ENCODE measurements around the gene CHST9. TPM values are rescaled to one million over a fixed set of nuclear protein-coding genes. Genes with fewer than 3 reads are reported as not detected.

Gene CHST9
- total and polyA plus RNA-seq, 12 donors, result 0.22 to 11.8 (median 4.0) TPM

- H3K4me3 ChIP-seq, result no peak overlapping the region
- no peak for ATAC-seq
- WGBS, 2 donors, result 71 to 75% methylated on average over 2 of the region's 2 CpGs
- no peak for DNase-seq
- H3K27ac ChIP-seq, result no peak overlapping the region
- no peaks in the 10 kb centered on the region for H3K27me3 ChIP-seq
- intact Hi-C loops (cut with DNase I), result no loop called here
- no peaks in the 10 kb centered on the region for H3K36me3 ChIP-seq
- H3K4me1 ChIP-seq, result no peaks in the 10 kb centered on the region
- peaks cover 0 to 13% (median 0%) of the 10 kb centered on the region in 11 donors for H3K9me3 ChIP-seq
- TF ChIP-seq, protein P1, sequence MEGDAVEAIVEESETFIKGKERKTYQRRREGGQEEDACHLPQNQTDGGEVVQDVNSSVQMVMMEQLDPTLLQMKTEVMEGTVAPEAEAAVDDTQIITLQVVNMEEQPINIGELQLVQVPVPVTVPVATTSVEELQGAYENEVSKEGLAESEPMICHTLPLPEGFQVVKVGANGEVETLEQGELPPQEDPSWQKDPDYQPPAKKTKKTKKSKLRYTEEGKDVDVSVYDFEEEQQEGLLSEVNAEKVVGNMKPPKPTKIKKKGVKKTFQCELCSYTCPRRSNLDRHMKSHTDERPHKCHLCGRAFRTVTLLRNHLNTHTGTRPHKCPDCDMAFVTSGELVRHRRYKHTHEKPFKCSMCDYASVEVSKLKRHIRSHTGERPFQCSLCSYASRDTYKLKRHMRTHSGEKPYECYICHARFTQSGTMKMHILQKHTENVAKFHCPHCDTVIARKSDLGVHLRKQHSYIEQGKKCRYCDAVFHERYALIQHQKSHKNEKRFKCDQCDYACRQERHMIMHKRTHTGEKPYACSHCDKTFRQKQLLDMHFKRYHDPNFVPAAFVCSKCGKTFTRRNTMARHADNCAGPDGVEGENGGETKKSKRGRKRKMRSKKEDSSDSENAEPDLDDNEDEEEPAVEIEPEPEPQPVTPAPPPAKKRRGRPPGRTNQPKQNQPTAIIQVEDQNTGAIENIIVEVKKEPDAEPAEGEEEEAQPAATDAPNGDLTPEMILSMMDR (IDR thresholded peaks at IDR 0.05), result no peak
Observed at GRCh38 chr18:26992926-26993325, 192.2 kb downstream of the CHST9 start.

DNA sequence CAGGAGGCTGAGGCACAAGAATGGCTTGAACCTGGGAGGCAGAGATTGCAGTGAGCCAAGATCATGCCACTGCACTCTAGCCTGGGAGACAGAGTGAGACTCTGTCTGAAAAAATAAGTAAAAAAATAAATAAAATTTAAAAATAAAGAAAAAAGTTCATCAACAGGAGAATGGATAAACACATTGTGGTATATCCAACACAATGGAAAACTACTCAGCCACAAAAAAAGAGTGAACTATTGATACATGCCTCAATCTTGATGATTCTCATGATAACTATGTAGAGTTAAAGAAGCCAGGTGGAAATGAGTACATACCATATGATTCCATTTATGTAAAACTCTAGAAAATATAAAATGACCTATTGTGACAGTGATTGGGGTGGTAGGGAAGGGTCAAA is 195.3 kb downstream of the CHST9 start:
- DNase-seq (no peak), ATAC-seq (no peak)
- peaks cover 0 to 22% (median 0%) of the 10 kb centered on the region in 11 donors for H3K9me3 ChIP-seq
- intact Hi-C loops (cut with DNase I), result loop anchor here in 1 of 10 donors (5.0 kb wide), 1 partner anchor 53 kb away; no protein-coding TSS in a partner anchor
- TF ChIP-seq, protein P1 (IDR thresholded peaks at IDR 0.05), result no peak
- no peaks in the 10 kb centered on the region for H3K36me3 ChIP-seq
- no peaks in the 10 kb centered on the region for H3K27me3 ChIP-seq
- H3K4me1 ChIP-seq, result no peaks in the 10 kb centered on the region
- no peak overlapping the region for H3K4me3 ChIP-seq
- no peak overlapping the region for H3K27ac ChIP-seq

- 60% methylated on average over 6 of the region's 6 CpGs for WGBS, 2 donors
- intact Hi-C loops (cut with DNase I), result no loop called here
- ATAC-seq, result no peak
- TF ChIP-seq, protein P1 (IDR thresholded peaks at IDR 0.05), result no peak
- peaks cover 0 to 4% (median 0%) of the 10 kb centered on the region in 11 donors for H3K9me3 ChIP-seq
- DNase-seq, result no peak
- no peaks in the 10 kb centered on the region for H3K27me3 ChIP-seq
- no peak overlapping the region for H3K4me3 ChIP-seq
- H3K4me1 ChIP-seq, result no peaks in the 10 kb centered on the region
- H3K27ac ChIP-seq, result no peak overlapping the region
- H3K36me3 ChIP-seq, result no peaks in the 10 kb centered on the region
Observed at GRCh38 chr18:26981360-26982082, 203.6 kb downstream of the CHST9 start.

DNA sequence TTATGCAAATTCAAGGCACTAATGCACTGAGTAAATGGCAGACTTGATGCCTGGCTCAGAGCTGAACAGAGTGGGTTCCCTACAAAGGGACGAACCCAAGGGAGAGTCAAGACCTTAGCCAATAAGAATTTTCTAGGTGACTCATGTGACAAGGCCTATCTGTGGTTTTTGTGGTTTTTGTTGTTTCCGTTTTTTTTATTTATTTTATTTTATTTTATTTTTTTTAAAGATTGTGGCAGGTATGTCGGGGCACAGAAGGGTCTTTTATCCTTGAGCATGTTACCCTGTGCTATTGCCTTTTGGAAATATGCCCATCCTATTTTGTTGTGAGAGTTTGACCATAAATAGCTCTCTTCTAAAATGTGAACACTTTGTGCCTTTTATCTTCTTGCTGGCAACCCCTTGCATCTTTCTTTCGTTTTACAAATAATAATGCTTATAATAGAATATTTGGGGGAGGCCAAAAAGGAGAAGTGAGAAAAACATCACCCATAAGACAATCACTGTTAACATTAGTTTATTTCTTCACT is 206.2 kb downstream of the CHST9 start:
- Histone ChIP-seq H3K27me3 (no peaks in the 10 kb centered on the region), H3K27ac (no peak overlapping the region), H3K4me1 (no peaks in the 10 kb centered on the region), H3K4me3 (no peak overlapping the region), H3K9me3 (no peaks in the 10 kb centered on the region), H3K36me3 (no peaks in the 10 kb centered on the region)
- intact Hi-C loops (cut with DNase I), result no loop called here
- 74 to 85% methylated on average over 4 of the region's 4 CpGs for WGBS, 2 donors
- DNase-seq (no peak), ATAC-seq (no peak)
- TF ChIP-seq, protein P1 (IDR thresholded peaks at IDR 0.05), result no peak
